Raji (cell line): ENCODE measurements around the gene SLC9A3.
A peak's percentile ranks its signal among the peaks of the same experiment; 100 is the strongest.

Experiments
- POLR2A ChIP-seq: IDR thresholded peaks from 2 replicates; pipeline ENCODE4 v1.6.1; 2011; ENCODE audit warnings: low read depth, low read length, control low read depth; ENCODE audit not compliant: insufficient read depth

Gene SLC9A3

GRCh38 chr5:451587-452458, 72.4 kb downstream of the SLC9A3 start:
- no peak for TF ChIP-seq POLR2A

GRCh38 chr5:449151-449550, 75.1 kb downstream of the SLC9A3 start:
- no peak for TF ChIP-seq POLR2A

DNA sequence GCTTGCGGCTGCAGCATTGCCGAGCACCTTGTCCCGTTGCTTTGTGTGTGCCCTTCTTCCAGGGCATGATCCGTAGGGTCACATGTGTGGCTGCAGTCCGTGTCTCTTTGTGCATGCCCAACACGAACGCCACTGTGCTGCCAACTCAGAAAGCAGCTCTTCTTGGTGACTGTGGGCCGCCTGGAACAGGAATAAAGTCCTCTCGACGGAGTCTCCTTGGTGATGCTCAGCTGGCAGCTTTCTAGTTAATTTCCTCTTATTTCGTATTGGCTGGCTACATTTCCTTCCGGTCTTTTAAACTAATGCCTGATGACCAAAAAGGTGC, 75.5 kb downstream of the SLC9A3 start:
- no peak for TF ChIP-seq POLR2A

DNA sequence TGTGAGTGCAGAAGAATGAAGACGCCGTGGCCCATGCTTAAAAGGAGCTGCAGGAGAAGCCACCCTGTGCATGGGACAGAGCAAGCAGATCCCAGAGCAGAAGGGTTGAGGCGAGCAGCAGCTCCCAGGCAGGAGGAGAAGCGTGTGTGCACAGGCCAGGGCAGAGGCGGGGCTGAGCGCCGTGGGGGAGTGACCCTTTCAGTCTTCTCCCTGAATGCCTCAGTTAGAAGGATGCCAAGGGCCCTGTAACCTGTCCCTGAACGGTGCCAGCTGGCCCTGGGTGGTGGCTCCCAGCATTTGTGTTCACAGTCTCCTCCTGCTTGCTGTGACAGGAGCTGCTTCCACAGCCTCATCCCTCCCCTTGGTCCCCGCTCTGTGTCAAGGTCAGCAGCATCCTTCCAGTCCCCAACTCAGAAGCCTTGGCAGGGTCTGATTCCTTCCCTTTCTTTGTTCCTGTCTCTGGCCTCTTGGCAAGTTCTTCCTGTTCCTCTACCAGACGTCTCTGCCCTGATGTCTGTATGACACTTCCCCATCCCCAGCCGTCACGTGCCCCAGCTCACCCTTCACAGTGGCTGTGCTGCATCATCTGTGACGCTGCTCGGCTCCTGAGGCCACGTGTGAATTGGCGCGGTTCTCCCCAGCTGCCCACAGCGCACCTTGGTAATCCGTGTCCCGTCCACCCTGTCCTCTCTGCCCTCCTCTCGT, 76.0 kb downstream of the SLC9A3 start:
- no peak for TF ChIP-seq POLR2A

- TF ChIP-seq POLR2A: no peak
Observed at GRCh38 chr5:447501-447900, 76.7 kb downstream of the SLC9A3 start.

DNA sequence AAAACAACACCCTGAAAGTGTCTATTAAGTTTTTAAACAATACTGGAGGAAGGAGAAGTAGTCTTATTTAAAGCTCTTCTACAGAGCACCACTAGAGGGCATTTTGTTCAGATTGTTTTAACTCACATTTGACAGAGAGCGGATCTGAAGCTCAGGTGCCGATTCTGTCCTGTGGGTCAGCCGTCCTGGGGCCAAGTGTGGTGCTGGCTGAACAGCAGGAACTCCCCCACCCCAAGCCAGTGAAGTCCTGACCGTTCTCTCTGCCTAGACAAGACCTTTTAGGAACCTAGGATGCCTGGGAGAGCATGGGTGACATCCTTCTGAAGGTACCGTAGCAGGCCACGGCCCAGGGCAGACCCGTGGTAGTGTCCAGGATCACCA, 77.4 kb downstream of the SLC9A3 start:
- TF ChIP-seq POLR2A: no peak

GRCh38 chr5:446066-446882, 78.0 kb downstream of the SLC9A3 start:
- no peak for TF ChIP-seq POLR2A

DNA sequence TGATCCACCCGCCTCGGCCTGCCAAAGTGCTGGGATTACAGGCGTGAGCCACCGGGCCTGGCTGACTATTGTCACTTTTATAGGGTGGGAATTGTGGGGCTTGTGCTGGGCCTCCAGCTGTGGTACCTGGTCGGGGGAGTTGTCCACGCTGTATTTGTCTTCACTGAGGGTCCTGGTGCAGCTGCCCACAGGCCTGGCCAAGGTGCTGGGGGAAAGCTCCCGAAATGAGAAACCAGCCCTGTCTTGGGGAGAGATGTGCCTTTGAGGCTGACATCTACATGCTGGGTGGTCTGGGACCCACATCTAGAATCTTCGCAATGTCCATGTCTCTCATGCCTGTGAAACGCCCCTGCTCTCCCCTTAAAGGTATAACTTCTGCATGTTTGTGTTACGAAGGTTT, 78.7 kb downstream of the SLC9A3 start:
- TF ChIP-seq POLR2A: no peak

DNA sequence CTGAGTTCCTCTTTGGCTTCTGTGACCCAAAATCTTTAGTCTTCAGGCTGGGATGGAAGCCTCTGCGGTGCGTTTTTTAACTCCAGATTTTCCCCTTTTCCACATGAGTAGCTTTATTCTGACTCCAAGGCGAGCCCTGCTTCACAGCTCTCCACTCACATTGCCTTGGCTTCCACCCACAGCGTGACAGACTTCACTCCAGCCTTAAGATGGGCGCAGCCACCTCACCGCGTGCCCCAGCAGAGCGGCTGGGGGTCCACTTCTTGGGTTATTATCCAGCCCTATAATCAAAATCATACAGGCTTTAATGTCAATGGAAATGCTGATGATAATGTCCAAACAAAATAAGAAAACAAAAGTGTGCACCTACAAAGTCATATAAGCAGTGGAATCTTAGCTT, 80.0 kb downstream of the SLC9A3 start:
- TF ChIP-seq POLR2A: no peak

DNA sequence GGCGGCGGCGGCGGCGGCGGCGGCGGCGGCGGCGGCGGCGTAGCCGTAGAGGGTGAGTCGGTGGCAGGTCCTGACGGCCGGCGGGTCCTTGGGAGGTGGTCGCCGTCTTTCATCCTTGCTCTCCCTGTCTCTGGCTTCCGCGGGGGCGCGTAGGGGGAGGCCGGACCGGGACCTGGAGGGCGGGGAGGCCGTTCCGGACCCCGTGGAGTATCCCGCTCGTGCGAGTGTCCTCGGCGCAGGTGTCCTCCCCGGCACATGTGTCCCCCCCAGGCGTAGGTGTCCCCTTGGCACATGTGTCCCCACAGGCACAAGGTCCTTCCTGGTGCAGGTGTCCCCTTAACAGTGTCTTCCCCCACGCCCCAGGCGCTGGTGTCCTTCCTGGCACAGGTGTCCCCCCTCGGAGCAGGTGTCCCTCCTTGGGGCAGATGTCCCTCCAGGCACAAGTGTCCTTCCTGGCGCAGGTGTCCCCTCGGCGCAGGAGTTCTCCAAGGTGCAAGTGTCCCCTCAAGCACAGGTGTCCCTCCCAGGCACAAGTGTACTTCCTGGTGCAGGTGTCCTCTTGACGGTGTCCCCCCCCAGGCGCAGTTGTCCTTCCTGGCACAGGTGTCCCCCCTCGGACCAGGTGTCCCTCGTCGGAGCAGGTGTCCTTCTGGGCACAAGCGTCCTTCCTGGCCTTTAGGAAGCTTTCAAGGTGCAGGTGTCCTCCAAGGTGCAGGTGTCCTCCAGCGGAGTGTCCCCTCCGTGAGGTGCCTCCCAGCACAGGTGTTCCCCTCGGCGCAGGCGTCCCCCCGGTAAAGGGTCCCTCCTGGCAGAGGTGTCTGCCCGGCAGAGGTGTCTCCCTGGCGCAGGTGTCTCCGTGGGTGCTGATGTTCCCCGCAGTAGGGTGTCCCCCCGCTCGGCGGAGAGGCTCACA, 80.8 kb downstream of the SLC9A3 start:
- TF ChIP-seq POLR2A: no peak

- peak; percentile 77 for TF ChIP-seq POLR2A
Observed at GRCh38 chr5:442335-443238, 81.7 kb downstream of the SLC9A3 start, which contains the start of gene EXOC3. Gene EXOC3 (plus strand): TSS chr5:443176. CDS start chr5:446206, 3,030 bp downstream.

DNA sequence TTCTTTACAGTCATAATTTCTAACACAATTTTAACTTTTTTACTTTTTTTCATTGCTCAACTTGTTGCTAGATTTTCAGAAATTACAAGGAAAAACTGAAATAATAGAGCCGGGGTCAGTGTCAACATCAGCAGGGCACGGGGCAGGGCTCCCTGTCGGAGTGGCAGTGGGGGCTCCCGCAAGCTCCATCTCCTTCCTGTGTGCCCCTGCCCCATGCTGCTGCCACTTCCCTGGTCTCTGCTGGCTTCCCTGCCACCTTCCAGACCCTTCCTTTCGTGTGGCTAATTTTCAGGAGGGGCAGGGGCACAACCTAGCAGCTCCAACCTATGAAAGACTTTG, 82.3 kb downstream of the SLC9A3 start:
- no peak for TF ChIP-seq POLR2A

DNA sequence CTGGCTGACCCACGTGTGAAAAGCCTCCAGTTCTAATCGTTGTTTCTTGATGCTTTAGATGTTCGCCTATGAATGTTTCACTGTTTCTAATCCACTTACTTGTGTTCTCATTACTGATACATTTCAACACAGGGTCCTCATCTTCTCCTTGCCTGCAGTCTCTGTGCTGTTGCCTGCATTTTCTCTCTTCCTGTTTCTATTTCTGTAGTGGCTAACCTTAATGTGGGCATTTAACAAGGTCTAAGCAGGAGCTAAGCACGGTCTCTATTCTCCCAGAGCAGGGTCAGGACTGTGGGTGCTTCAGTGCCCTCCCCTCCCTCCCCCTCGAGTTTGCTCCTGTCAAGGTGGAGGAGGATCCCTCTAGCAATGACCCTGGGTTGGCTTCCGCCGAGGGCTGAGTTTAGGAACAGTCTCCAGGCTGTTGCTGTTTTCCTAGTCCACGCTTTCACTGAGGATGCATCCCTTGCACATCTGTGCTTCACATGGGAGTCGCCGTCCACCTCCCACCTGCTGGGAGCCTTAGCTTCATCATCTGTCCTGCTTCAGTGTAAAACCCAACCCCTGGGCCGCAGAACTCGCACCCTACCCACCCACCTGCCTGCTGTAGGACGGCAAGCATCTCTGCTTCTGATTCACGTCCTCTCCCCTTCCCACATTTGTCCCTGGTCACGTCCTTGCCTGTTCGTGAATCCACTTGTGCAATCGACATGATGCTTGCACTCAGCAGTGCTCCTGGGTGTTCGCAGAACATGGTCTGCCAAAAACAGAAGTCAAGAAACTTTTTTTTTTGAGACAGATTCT, 83.6 kb downstream of the SLC9A3 start:
- TF ChIP-seq POLR2A: no peak
